Liver (tissue), 9 donors: ENCODE results near the gene TMEM129. TPM values are rescaled to one million over a fixed set of nuclear protein-coding genes. Genes with fewer than 3 reads are reported as not detected.

ENCODE experiments used
- DNase-seq: peaks from one replicate; pipeline ENCODE4 v3.0.0-alpha.2; 2017; ENCODE audit warnings: low spot score
- H3K27ac ChIP-seq, 2 donors: one replicate each; pipeline ENCODE4 v1.7.0; 2013; ENCODE audit warnings: inconsistent platforms in 2 of 2, low read length in 2 of 2, control low read depth in 1 of 2, low read depth in 1 of 2, mild to moderate bottlenecking in 1 of 2
- H3K27me3 ChIP-seq, 4 donors: one replicate each; pipeline versions ENCODE4 v1.6.1 to v1.7.0; 2013; ENCODE audit warnings: low read length in 3 of 4, inconsistent platforms in 1 of 4, mild to moderate bottlenecking in 1 of 4, moderate library complexity in 1 of 4; ENCODE audit not compliant: control insufficient read depth in 4 of 4, insufficient read depth in 4 of 4
- H3K36me3 ChIP-seq, 4 donors: one replicate each; pipeline versions ENCODE4 v1.6.1 to v1.7.0; 2013; ENCODE audit warnings: low read length in 3 of 4, mild to moderate bottlenecking in 3 of 4, low read depth in 1 of 4, moderate library complexity in 1 of 4; ENCODE audit not compliant: control insufficient read depth in 4 of 4, insufficient read depth in 3 of 4
- H3K4me1 ChIP-seq, 4 donors: one replicate each; pipeline versions ENCODE4 v1.6.1 to v1.7.0; 2013; ENCODE audit warnings: low read length in 3 of 4, mild to moderate bottlenecking in 3 of 4, moderate library complexity in 1 of 4; ENCODE audit not compliant: control insufficient read depth in 4 of 4, insufficient read depth in 4 of 4
- H3K4me3 ChIP-seq, 3 donors: one replicate each; pipeline versions ENCODE4 v1.6.1 to v1.7.0; 2013; ENCODE audit warnings: low read length in 3 of 3, control low read depth in 1 of 3, low read depth in 1 of 3, mild to moderate bottlenecking in 1 of 3
- H3K9ac ChIP-seq, 2 donors: one replicate each; pipeline ENCODE4 v1.7.0; 2013; ENCODE audit warnings: low read length in 2 of 2, mild to moderate bottlenecking in 2 of 2, moderate library complexity in 2 of 2, control low read depth in 1 of 2, low read depth in 1 of 2
- H3K9me3 ChIP-seq, 4 donors: one replicate each; pipeline versions ENCODE4 v1.6.1 to v1.7.0; 2013; ENCODE audit warnings: low read length in 3 of 4; ENCODE audit not compliant: control insufficient read depth in 4 of 4
- ATF3 ChIP-seq: IDR thresholded peaks from 2 replicates; pipeline ENCODE4 v1.6.1; 2016; ENCODE audit warnings: antibody characterized with exemption
- CTCF ChIP-seq: fragments of 150-350 bp; IDR thresholded peaks from 2 replicates; pipeline ENCODE4 v1.5.1; 2017; ENCODE audit warnings: improper control_type of control experiment, low read depth, low read length; ENCODE audit not compliant: missing input control
- FOXA1 ChIP-seq: IDR thresholded peaks from 2 replicates; pipeline ENCODE4 v1.6.1; 2016; ENCODE audit warnings: antibody characterized with exemption
- GABPA ChIP-seq, 2 donors: IDR thresholded peaks in 1 of 2; conservative IDR thresholded peaks in 1 of 2; 2 replicates each; pipeline ENCODE4 v1.6.1; 2016; ENCODE audit warnings: antibody characterized with exemption in 2 of 2, mild to moderate bottlenecking in 1 of 2, moderate library complexity in 1 of 2
- HNF4A ChIP-seq, 2 donors: conservative IDR thresholded peaks; 2 replicates each; pipeline ENCODE4 v1.6.1; 2016; ENCODE audit warnings: antibody characterized with exemption in 2 of 2, mild to moderate bottlenecking in 2 of 2
- NR2F2 ChIP-seq: IDR thresholded peaks from 2 replicates; pipeline ENCODE4 v1.6.1; 2016; ENCODE audit warnings: antibody characterized with exemption
- RAD21 ChIP-seq, 2 donors: IDR thresholded peaks; 2 replicates each; pipeline ENCODE4 v1.6.1; 2016; ENCODE audit warnings: antibody characterized with exemption in 2 of 2, mild to moderate bottlenecking in 2 of 2
- REST ChIP-seq: IDR thresholded peaks from 2 replicates; pipeline ENCODE4 v1.6.1; 2016; ENCODE audit warnings: antibody characterized with exemption, mild to moderate bottlenecking
- RXRA ChIP-seq, 2 donors: IDR thresholded peaks; 2 replicates each; pipeline ENCODE4 v1.6.1; 2017 to 2018; ENCODE audit warnings: antibody characterized with exemption in 2 of 2, mild to moderate bottlenecking in 1 of 2
- YY1 ChIP-seq: IDR thresholded peaks from 2 replicates; pipeline ENCODE4 v1.6.1; 2016; ENCODE audit warnings: antibody characterized with exemption, mild to moderate bottlenecking
- ZBTB33 ChIP-seq: IDR thresholded peaks from 2 replicates; pipeline ENCODE4 v1.6.1; 2016; ENCODE audit warnings: antibody characterized with exemption
- WGBS: extraction: QIAGEN DNeasy Blood & Tissue Kit; methylation state at CpG from one replicate; pipeline ENCODE4 v1.1.7; 2013; 5-methylcytosine and 5-hydroxymethylcytosine counted together
- polyA plus RNA-seq, 2 donors: library from polyadenylated mRNA; stranded (reverse) in 1 of 2; unstranded in 1 of 2; fragments of 200-250 nt in 1 of 2; fragments of >200 nt in 1 of 2; fragmentation: Nextera tagmentation in 1 of 2; extraction: Ambion mirVana in 1 of 2; gene quantifications; one replicate each; pipeline versions ENCODE4 v1.2.1 to v1.2.3, GENCODE V29; 2013 to 2015
- total RNA-seq, 2 donors: library from RNA; depleted of rRNA; stranded (reverse); fragments of >200 nt; gene quantifications; one replicate each; pipeline ENCODE4 v1.2.3, GENCODE V29; 2014
- donor health status: healthy.
- donor health status: healthy.
- donor health status: healthy.
- donor health status: healthy.
- donor health status: healthy.

TMEM129 gene
- total and polyA plus RNA-seq, 4 donors, result 12.2 to 37.0 (median 21.8) TPM

- H3K27ac ChIP-seq, result no peak overlapping the region
- no peak overlapping the region for H3K4me3 ChIP-seq
- H3K4me1 ChIP-seq, result peaks cover 7 to 25% (median 11%) of the 10 kb centered on the region in 4 donors
- WGBS, result 95% methylated on average over 17 of the region's 17 CpGs
- H3K9ac ChIP-seq, result no peak overlapping the region
- no peak for DNase-seq
- H3K36me3 ChIP-seq, result peaks cover 0 to 13% (median 3%) of the 10 kb centered on the region in 4 donors
- peaks cover 0 to 11% (median 6%) of the 10 kb centered on the region in 4 donors for H3K9me3 ChIP-seq
- no peak for TF ChIP-seq YY1
- H3K27me3 ChIP-seq, result no peaks in the 10 kb centered on the region
These were observed 20.1 kb upstream of the TMEM129 start for GRCh38 chr4:1741208-1741607.

- DNase-seq, result no peak
- WGBS, result 97% methylated on average over 22 of the region's 22 CpGs
- Histone ChIP-seq H3K9ac (no peak overlapping the region), H3K27ac (no peak overlapping the region), H3K36me3 (peaks cover 0 to 14% (median 6%) of the 10 kb centered on the region in 4 donors), H3K27me3 (no peaks in the 10 kb centered on the region), H3K4me3 (no peak overlapping the region), H3K9me3 (peaks cover 0 to 11% (median 6%) of the 10 kb centered on the region in 4 donors), H3K4me1 (peaks cover 7 to 15% (median 8%) of the 10 kb centered on the region in 4 donors)
- TF ChIP-seq ATF3 (no peak), RAD21 (IDR thresholded peaks at IDR 0.05) (no peak), ZBTB33 (no peak), NR2F2 (no peak), YY1 (no peak)
These were observed 19.0 kb upstream of the TMEM129 start for GRCh38 chr4:1740021-1740545.

- Histone ChIP-seq H3K27me3 (no peaks in the 10 kb centered on the region), H3K9me3 (peaks cover 0 to 11% (median 6%) of the 10 kb centered on the region in 4 donors), H3K27ac (no peak overlapping the region), H3K4me3 (no peak overlapping the region), H3K9ac (no peak overlapping the region), H3K4me1 (peaks cover 3 to 7% (median 4%) of the 10 kb centered on the region in 4 donors), H3K36me3 (peaks cover 0 to 15% (median 7%) of the 10 kb centered on the region in 4 donors)
- DNase-seq, result no peak
- WGBS, result 98% methylated on average over 9 of the region's 9 CpGs
- TF ChIP-seq FOXA1, result no peak
- TF ChIP-seq RXRA (IDR thresholded peaks at IDR 0.05), result no peak
These were observed 18.2 kb upstream of the TMEM129 start for GRCh38 chr4:1739358-1739757.

GRCh38 chr4:1738410-1738809, 17.3 kb upstream of the TMEM129 start:
- no peak for DNase-seq
- H3K4me3 ChIP-seq, result peak overlapping the region in 2 of 3 donors; percentile 8 to 14
- no peak overlapping the region for H3K9ac ChIP-seq
- H3K4me1 ChIP-seq, result no peaks in the 10 kb centered on the region
- no peak overlapping the region for H3K27ac ChIP-seq
- peaks cover 0 to 11% (median 6%) of the 10 kb centered on the region in 4 donors for H3K9me3 ChIP-seq
- 97% methylated on average over 4 of the region's 4 CpGs for WGBS
- H3K27me3 ChIP-seq, result no peaks in the 10 kb centered on the region
- H3K36me3 ChIP-seq, result peaks cover 0 to 15% (median 7%) of the 10 kb centered on the region in 4 donors
- TF ChIP-seq CTCF (no peak), REST (no peak), HNF4A (conservative IDR thresholded peaks at IDR 0.05) (no peak), NR2F2 (no peak), GABPA (IDR thresholded peaks at IDR 0.05 in 1 of 2, conservative IDR thresholded peaks at IDR 0.05 in 1 of 2) (no peak), ATF3 (no peak), ZBTB33 (no peak)
